DMS79 treated with DMSO at 0.1 percent for 48 hours (cell line): ENCODE data around the gene ZNF343.
A peak's percentile ranks its signal among the peaks of the same experiment; 100 is the strongest.
"Not testable (repeated sequence)": the region's sequence is repeated elsewhere in the genome, so short reads cannot be mapped to it uniquely, and the experiment has no call there.

Source experiments
- DNase-seq: peaks from one replicate; lab custom pipeline; 2025; lab: John Stamatoyannopoulos, UW

The ZNF343 gene

DNA sequence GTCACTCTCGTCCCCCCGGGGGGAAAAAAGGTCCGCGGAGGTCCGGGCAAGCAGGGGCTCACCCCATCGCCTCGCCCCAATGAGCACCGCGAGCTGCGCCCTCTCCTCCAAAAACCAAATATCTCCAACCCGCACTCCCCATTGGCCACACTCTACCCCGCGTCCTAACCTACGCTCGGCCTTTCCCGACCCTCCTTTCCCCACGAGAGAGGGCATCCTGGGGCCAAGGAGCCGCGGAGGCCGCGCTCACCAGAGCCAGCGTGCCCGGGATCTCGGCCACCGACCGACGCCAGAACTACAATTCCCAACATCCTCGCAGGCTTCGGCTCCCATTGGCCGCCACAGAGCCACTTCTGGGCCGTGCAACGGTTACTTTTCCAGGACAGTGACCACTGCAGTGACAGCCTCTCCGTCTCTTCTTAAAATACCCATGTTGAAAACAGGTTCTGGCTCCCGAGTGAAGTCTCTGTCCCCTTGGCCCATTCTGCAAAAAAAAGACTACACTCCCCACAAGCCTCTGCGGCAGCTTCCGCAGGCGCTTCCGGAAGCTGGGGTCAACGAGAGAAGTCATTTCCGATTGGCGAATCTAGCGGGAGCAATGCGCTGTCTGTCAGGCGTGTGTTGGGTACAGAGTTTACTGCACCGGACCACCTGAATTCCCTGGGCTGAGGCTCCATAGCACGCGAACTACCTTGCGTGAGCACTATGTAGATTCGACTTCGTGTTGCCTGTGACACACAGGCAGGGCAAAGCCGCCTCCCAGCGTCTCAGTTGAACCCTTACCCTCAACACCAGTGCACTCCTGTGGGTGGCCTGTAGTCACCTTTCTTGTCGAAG is at the start of gene ZNF343:
Gene ZNF343 (minus strand): TSS at position 285 of the 837 bp plus-strand sequence. CDS start 15,020 bp downstream, outside the sequence.
- DNase-seq = peak; percentile 89

- no peak for DNase-seq
Measured at GRCh38 chr20:2557873-2558580, 49.3 kb upstream of the ZNF343 start.

GRCh38 chr20:2545594-2545993 is 36.9 kb upstream of the ZNF343 start:
- no peak for DNase-seq

- DNase-seq = no peak
Measured at GRCh38 chr20:2544211-2544610, 35.5 kb upstream of the ZNF343 start.

GRCh38 chr20:2542361-2542760 is 33.6 kb upstream of the ZNF343 start:
- no peak for DNase-seq

DNA sequence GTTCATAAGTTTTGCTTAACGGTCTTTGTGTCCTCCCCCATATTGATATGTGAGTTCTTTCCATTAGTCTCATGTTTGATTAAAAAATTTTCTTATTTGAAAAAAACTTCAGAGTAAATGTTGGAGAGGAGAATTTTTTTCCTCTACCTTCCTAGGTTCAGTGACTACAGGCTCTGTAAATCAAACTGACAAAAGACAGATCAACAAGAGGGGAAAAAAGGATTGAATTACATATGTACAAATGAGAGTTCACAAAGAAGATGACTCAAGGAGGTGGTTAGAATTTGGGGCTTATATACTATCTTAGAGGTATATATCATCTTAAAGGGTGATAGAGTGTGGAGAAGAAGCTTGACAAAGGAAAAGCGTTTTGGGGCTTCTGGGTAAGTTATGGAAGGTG is 33.2 kb upstream of the ZNF343 start:
- DNase-seq = no peak

DNA sequence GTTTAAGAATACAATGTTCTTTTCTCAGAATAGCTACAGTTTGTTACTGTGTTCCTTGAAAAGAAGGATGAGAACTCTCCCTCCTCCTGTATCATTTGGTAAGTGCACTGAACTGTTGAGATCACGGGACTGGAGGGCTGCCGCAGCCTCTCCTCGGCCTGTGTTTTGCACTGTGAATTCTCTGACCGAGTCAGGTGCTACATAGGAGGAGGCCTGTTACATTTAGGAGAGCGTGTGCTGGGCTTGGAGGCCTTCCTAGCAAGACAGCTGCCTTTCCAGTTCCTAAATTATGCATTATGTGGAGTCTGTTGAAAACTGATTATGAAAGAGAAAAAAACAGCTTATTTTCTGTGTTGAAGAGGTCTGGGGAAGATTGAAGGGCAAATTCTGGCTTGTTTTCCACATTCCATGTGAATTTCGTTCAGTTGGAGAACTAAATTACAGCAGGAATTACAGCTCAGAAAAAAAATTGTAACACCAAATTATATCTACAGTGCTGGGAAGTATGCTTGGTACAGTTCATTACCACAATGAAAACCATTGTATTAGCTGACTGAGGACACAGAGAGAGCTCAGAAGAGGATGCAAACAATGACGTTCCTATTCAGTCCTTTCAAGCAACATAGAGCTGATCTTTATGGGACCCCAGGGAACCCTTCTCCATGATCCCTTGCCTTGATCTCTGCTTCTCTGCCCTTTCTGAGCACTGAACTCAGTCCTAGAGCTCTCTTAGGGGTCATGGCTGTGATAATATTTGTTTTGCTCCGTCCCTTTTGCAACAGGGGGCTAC is 30.4 kb upstream of the ZNF343 start:
- DNase-seq = no peak

- DNase-seq = no peak
Measured at GRCh38 chr20:2538356-2538755, 29.6 kb upstream of the ZNF343 start.

GRCh38 chr20:2537101-2537500 is 28.4 kb upstream of the ZNF343 start:
- no peak for DNase-seq

GRCh38 chr20:2536560-2536986 is 27.9 kb upstream of the ZNF343 start, which contains the start of gene TMC2:
Gene TMC2, plus strand, starts transcription at chr20:2536573. Its CDS starts 49 bp downstream, at chr20:2536622.
- no peak for DNase-seq

- DNase-seq = no peak
Measured at GRCh38 chr20:2535711-2536559, 27.2 kb upstream of the ZNF343 start.

- DNase-seq = no peak
Measured at GRCh38 chr20:2533118-2533517, 24.4 kb upstream of the ZNF343 start.

- no peak for DNase-seq
Measured at GRCh38 chr20:2528671-2529271, 20.1 kb upstream of the ZNF343 start.

GRCh38 chr20:2527762-2528161 is 19.0 kb upstream of the ZNF343 start:
- DNase-seq = no peak

GRCh38 chr20:2526218-2526583 is 17.5 kb upstream of the ZNF343 start:
- DNase-seq = not testable (repeated sequence)

GRCh38 chr20:2524709-2525506 is 16.2 kb upstream of the ZNF343 start:
- peak; percentile 19 for DNase-seq

DNA sequence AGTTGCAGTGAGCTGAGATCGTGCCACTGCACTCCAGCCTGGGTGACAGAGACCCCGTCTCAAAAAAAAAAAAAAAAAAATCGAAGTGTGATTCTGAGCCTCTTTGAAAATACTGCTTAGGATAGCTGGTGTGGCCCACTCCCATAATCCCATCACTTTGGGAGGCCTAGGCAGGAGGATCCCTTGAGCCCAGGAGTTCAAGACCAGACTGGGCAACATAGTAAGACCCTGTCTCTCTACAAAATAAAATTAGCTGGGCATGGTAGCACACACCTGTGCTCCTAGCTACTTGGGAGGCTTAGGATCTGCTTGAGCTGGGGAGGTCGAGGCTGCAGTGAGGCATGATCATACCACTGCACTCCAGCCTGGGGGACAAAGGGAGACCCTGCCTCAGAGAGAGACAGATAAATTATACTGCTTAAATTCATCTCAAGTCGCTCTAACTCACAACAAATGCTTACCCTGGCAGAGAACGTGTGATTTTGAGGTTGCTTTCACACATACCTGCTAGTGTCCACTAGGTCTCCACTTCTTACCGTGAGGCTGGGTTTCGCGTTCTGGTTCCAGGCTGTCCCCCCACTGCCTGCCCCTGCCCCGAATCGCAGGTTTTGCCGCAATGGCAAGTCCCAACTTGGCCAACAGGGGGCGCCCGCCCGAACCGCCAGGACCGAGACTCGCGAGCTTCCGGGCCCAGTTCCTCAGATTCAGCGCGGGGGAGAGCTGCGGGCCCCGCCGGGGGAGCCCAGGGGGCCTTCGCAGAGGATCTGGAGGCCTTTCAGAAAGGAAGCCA is 15.4 kb upstream of the ZNF343 start:
- DNase-seq = peak; percentile 25

DNA sequence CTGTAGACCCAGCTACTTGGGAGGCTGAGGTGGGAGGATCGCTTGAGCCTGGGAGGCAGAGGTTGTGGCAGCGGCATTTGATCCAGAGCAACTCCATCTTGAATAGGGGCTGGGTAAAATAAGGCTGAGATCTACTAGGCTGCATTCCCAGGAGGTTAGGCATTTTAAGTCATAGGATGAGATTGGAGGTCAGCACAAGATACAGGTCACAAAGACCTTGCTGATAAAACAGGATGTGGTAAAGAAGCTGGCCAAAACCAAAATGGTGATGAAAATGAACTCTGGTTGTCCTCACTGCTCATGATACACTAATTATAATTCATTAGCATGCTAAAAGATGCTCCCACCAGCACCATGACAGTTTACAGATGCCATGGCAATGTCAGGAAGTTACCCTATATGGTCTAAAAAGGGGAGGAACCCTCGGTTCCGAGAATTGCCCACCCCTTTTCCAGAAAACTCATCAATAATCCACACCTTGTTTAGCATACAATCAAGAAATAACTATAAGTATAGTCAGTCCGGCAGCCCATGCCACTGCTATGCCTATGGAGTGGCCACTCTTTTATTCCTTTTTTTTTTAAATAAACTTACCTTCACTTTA is 14.2 kb upstream of the ZNF343 start:
- not testable (repeated sequence) for DNase-seq
